Stimulated activated CD4-positive, alpha-beta T cell treated with anti-CD3 and anti-CD28 coated beads, TNF-alpha, amount 100 ng/mL, for 24 hours (primary cell): ENCODE data around the gene HOMER1.
"Not testable (repeated sequence)": the region's sequence is repeated elsewhere in the genome, so short reads cannot be mapped to it uniquely, and the experiment has no call there.

Experiments
- DNase-seq, 3 experiments: peaks; one replicate each; pipeline ENCODE4 v3.0.0-alpha.2; 2020; ENCODE audit warnings: low read depth in 3 of 3

The HOMER1 gene

DNA sequence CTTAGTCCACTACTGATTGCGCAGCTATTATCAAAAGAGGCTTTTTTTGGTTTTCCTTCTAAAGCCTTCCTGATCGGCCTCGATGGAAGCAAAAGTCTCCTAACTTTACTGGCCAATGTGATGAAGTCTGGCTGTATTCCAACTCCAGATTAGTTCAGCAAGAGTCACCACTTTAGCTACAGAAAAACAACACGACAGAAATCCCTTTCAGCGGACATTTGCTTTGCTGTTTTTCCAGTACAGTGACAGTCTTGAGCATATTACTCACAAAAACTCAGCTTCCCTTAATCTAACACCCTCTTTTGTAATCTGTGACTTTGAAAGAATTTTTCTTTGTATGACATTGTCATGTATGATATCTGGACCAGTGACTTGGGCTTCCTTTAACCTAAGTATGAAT lies 95.7 kb downstream of the HOMER1 start:
- no peak for DNase-seq

DNA sequence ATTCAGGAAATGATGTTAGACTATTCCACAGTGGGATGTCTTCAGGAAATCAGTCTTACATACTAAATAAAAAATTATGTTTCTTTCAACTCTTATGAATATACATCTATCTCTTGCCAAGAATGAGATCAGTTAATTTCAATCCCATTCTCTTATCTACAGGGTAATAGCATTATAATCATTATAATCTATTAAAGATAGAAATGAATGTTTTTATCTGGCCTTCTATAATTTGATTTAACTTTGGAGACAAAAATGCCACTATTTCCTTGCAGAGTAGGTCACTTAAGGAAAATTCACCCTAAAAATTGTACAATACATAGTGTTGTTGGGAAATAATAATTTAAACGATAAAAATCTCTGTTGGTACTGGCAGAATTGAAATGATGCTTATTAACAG lies 96.4 kb downstream of the HOMER1 start:
- no peak for DNase-seq

DNA sequence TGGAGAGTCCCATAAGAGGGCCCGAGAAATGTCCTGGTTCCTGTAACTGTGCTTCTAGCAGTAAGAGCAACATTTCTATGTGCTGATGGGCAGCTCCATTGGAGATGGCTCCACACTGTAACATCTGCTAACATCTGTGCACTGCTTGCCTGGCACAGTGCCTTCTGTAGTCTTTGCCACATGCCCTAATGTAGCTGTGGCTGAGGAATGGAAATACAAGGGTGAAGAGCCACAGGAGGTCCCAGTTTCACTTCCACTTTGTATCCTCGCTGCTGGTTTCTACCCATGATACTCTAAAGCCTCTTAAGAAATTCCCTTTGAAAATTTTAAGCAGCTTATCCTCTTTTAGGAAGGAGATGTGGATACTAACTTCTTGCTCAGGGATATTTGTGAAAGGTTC lies 97.4 kb downstream of the HOMER1 start:
- no peak for DNase-seq

DNA sequence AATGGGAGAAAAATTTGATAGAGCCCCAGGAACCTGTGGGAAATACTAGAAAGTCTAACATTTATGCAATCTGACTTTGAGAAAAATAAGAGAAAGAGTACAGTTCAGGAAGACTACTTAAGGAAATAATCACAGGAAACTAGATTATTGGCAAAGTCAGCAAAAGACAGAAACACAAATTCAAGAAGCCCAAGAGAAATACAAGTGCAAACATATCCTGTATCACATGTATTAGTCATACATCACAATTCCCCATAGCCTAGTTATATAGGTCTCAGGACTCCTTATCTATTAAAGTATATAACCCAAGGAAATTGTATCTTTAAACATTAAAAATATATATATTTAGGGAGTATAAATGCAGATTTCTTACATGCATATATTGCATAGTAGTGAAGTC lies 100.8 kb downstream of the HOMER1 start:
- DNase-seq: no peak

DNA sequence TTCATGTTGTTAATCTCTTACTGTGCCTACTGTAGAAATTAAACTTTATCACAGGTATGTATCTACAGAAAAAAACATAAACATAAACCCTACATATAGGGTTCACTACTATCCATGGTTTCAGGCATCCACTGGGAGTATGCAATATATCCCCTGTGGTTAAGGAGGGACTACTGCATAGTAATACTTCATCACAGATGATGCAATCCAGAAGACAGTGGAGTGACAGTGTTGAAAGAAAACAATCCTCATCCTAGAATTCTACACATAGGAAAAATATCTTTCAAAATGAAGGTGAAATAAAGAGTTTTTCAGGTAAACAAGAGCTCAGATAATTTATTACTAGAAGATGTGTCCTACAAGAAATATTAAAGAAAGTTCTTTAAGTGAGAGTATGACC lies 105.9 kb downstream of the HOMER1 start:
- no peak for DNase-seq

DNA sequence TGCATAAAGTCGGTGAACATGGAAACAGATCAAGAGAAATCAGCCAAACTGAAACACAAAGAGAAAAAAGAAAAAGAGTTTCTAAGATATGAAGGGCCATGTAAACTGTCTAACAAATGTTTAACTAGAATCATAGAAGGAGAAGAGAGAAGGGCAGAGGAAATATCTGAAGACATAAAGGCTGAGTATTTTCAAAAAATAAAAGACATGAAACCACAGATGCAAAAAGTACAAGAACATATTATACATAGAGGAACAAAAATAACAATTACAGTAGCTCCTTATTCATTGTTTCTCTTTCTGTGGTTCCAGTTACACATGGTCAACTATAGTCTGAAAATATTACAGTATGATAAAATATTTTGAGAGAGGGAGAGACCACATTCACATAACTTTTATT lies 106.3 kb downstream of the HOMER1 start:
- no peak for DNase-seq

DNA sequence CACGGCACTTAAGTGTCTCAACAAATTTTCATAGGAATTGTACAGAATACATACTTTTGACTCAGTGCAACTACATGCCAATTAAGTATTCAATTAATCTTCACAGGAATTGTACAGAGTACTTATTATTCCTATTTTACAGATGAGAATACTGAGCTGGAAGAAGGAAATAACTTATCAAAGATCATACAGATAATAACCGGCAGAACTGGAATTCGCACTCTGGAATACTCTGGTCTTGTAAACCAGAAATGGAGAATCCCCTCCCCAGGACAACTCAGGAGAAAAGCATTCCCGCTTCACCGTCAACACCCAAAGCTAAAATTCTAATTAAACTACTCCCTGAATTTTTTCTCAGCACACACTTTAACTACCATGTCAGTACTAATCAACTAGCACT lies 112.7 kb downstream of the HOMER1 start:
- no peak for DNase-seq

DNA sequence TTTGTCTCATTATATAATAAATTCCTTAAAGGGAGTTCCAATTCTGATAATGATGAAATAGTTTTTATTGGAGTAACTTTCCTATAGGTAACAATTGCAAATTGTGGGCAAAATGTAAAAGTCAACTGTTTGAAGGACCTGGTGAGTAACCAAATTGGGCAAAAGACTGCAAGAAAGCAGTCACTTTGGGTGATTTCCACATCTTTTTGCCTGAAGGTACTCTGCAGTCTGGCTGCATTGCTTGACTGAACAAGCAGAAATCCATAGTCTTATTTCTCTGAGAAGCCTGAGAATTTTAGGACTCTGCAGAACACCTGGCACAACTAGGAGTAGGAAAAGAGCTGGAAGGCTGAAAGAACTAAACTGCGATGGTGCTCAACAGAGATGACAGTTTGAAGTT lies 114.9 kb downstream of the HOMER1 start:
- no peak for DNase-seq

DNA sequence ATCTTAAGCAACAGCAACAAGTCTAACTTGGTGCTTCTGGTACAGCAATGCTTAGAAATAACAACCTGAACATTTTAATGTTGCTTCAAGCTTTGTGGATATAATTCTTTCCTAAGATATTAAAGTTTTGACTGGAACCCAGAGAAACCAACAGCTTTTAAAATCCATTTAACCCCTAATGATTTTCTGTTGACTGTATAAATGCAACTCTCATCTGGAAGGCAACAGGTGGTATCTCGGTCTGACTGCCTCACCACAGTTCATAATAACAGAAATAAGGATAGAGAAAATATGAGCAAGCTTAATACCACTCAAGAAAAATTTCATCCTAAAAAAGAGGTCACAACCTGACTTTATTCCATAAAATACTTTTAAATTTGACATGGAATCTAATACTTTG lies 116.9 kb downstream of the HOMER1 start:
- DNase-seq: no peak

DNA sequence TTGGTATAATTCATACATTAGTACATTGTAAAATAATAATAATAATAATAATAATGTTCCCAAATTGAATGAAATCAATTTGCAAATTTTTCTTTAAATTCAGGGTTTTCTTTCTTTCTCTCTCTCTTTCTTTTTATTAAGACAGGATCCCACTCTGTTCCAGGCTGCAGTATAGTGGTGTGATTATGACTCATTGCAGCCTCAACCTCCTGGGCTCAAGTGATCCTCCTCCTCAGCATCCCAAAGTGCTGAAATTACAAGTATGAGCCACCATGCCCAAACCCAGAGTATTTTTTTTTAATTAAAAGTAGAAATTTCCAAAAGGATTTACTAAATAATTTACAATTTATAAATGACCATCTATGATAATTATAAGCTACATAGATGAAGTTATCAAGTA lies 117.7 kb downstream of the HOMER1 start:
- no peak for DNase-seq

DNA sequence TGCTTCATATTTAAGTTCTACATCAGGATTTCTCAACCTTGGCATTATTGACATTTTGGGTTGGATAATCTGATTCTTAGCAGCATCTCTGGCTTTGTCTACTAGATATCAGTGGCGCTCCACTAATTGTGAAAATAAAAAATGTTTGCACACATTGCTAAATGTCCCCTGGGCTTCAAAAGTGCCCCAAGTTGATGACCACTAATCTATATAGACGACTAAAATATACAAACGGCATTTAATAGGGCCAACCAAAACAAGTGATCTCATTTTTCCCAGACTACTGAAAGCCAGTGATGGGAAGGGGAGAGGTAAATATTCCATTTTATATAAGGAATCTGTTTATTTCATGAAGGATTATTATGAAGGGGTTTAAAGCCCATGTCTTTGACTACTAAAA lies 118.6 kb downstream of the HOMER1 start:
- DNase-seq: no peak

DNA sequence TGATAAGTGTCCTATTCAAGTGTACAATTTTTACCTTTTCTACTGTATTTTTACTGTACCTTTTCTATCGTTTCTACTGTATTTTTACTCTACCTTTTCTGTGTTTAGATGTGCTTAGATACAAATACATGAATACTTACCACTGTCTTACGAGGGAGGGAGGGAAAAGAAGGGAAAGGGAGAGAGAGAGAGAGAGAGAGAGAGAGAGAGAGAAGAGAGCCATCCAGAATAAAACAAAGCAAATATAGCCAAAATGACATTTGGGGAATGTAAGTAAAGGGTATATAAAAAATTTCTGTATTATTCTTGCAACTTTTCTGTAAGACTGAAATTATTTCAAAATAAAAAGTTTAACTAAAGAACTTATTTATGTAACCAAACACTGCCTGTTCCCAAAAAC lies 121.2 kb downstream of the HOMER1 start:
- no peak for DNase-seq

DNA sequence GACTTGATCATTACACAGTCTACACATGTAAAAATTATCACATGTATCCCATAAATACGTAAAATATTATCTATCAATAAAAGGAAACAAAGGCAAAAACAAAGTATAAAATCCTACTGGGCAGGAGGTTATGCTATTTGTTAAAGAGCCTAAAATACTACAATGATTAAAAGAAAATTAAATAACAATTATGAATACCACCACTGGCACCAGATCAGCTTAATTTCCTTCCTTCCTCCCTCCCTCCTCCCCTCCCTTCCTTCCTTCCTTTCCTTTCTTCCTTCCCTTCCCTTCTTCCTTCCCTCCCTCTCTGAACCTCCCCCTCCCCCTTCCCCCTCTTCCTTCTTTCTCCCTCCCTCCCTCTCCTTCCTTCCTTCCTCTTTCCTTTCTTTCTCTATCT lies 127.3 kb downstream of the HOMER1 start:
- DNase-seq: no peak

DNA sequence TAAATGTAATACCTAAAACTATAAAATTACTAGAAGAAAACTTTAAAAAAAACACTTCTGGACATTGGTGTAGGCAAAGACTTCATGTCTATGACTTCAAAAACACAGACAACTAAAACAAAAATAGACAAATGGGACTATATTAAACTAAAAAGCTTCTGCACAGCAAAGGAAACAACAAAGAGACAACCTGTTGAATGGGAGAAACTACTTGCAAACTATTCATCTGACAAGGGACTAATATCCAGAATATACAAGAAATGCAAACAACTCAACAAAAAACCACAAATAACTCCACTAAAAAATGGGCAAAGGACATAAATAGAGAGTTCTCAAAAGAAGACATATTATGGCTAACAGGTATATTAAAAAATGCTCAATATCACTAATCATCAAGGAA lies 128.8 kb downstream of the HOMER1 start:
- not testable (repeated sequence) for DNase-seq

DNA sequence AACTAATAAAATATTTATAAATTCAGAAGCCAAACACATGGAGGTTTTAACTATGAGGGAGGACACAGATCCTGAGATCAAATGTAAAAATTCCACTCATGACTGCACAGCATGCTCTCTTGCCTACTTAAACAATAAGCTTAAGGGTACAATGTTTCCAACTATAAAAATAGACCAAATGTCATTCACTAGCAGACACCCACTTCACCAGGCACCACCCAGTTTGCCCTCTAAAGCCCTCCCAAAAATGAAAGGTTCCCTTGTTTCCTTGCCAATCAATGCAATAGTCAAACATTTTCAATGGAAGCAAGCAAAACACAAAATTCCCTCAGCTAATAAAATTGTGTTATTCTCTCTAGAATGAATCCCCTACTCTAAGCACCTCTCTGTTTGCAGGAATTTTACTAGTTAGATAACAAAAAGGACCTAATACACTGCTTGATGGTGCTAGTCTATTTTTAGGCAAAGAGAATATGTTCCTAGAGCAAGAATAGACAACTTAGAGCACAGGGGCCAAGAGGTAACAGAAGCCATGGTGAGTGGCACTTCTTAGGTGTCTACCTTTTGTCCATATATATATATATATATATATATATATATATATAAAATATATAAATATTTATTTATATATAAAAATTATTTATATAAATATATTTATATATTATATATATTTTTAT lies 135.3 kb downstream of the HOMER1 start:
- no peak for DNase-seq

DNA sequence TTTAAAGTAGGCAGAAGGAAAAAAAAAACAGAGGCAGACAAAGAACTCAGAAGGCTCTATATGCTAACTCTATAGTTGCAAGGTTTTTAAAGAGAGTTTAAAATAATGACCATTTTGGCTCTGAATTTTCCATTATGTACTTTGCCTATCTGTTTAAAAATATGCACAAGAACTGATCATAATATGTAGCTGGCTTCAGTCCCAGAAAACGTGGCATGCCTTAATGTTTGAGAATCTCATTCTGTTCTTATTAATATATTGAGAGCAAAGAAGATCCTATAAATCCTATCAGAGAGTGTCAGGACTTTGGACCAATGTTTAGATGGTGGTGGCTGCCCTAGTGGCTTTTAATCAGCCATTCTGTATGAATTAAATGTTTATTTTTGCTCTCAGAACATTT lies 156.5 kb downstream of the HOMER1 start:
- no peak for DNase-seq

DNA sequence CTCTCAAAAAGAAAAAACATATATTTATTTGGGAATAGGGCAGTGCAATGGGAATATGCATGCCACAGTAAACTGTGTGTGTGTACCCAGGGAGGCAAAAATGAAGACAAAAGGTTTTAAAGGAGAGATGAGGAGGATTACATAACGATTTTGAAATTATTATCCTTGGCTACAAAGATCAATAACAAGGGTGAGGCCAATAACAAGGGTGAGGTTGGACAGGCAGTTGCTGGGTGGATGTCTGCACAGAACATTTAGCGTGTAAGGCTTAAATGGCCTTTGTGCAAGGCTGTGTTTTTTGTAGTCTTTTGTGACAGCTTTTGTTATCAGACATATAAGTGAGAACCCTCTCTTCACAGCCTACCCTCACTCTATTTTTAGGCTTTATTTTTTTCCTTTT lies 164.1 kb downstream of the HOMER1 start:
- no peak for DNase-seq

DNA sequence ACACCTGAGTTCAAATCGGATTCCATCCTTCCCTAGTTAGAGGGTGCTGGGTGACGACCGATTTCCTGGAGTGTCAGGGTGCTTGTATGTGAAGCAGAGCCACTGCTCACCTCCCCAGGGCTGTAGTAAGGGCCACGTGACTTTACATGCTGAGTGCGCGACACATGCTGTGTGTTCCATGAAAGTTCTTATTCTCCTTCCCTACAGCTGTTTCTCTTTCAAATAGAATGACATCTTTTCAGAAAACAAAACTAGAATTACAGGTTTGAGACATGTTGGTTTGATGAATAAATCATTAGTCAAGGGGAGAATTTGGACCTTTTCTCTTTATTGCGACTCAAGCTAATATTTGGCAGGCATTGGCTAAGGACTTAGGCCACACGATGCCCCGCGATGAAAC lies 164.9 kb downstream of the HOMER1 start:
- no peak for DNase-seq

DNA sequence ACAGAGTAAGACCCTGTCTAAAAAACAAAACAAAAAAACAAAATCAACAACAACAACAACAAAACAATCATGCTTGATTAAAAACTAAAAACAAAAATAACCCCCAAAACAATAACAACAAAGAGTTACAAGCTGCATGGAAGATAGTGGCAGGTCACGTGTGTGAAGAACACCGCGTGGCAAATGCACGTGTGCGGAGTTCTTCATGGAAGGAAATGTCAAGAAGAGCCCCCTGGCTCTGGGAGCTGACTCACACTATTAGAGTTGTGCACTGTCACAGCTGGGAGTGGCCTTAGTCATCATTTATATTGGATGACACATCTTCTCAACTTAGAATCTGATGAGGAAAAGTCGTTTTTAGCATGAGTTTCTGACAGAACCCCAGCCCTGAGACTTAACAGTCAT lies 167.5 kb downstream of the HOMER1 start:
- no peak for DNase-seq

DNA sequence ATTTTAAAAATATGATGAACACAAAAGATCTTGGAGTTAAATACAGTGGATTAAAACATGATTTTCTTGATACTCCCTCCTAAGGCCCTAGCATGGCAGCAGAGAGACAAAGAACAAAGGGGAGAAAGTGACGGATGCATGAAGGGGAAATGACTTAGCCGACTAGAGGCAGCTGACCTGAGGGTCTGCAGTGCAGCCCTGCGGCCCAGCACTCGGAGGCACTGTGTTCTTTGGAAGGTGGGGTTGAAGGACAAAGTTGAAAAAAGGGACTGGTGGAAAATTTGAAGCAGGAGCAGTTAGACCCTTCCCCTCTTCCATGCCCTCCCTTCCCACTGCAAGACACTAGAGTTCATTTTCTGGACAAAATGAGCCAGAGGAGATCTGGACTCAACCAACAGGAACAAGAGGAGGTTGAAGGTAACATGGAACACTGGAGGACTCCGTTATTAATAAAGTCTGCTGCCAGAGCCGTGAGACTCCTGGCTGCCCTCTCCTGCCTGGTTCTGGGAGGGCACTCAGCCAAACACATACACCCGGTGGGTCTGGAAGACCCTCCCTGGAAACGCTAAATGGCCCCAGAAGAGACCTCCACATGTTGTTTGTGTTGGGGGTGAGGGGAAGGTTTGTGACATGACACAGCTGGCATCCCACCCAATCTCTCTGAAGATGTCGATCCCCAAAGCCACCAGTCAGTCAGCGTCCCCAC lies 179.9 kb downstream of the HOMER1 start:
- DNase-seq: no peak

DNA sequence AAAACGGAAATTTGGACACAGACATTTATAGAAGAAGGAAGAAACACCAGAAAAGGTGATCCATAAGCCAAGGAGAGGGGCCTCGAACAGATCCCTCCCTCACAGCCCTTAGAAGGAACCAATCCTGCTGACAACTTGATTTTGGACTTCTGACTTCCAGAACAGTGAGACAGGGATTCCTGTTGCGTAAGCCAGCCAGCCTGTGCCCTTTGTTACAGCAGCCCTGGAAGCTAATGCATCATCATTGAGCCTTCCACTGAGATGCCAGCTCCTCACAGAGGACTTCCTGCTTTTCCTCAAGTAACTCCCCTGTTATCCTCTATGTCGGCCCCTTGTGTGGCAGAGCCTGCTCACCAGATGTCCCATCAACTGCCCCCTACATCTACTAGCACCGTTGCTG lies 183.9 kb downstream of the HOMER1 start:
- DNase-seq: no peak

DNA sequence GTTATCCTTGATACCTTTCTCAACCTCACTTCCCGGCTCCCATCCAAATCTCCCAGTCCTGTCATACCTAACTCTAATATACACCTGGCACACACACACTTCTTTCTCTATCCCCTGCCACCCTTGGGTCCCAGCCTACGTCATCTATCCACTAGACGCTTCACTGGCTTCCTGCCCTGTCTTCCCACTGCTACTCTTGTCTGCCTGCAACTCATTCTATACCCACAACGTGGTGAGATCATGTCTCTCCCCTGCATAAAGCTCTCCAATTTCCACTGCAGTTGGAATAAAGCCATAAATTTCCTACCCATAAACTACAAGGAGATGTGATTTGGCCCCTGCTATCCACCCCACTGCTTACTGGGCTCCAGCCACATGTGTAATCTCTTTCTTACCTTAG lies 184.5 kb downstream of the HOMER1 start:
- no peak for DNase-seq
